ENCODE results near the gene LHX5. TPM values are rescaled to one million over a fixed set of nuclear protein-coding genes. Genes with fewer than 3 reads are reported as not detected.

Gene LHX5
- total RNA-seq, 1 experiment from 2014 or later = not detected

- no peaks in the 10 kb centered on the region for H3K36me3 Mint-ChIP-seq (ENCODE audit: insufficient read depth, unreplicated experiment)
- CTCF ChIA-PET = no interaction called here
- intact Hi-C loops (cut with micrococcal nuclease; ENCODE audit: unreplicated experiment) = no loop called here
- H3K9me3 Mint-ChIP-seq (ENCODE audit: low read depth, unreplicated experiment) = no peaks in the 10 kb centered on the region
- no peak overlapping the region for H3K27ac Mint-ChIP-seq (ENCODE audit: unreplicated experiment)
- BruUV-seq (replicated peaks) = no TSS peak
- H3K4me1 Mint-ChIP-seq (ENCODE audit: low read depth, unreplicated experiment) = no peaks in the 10 kb centered on the region
- TF ChIP-seq, protein P1, sequence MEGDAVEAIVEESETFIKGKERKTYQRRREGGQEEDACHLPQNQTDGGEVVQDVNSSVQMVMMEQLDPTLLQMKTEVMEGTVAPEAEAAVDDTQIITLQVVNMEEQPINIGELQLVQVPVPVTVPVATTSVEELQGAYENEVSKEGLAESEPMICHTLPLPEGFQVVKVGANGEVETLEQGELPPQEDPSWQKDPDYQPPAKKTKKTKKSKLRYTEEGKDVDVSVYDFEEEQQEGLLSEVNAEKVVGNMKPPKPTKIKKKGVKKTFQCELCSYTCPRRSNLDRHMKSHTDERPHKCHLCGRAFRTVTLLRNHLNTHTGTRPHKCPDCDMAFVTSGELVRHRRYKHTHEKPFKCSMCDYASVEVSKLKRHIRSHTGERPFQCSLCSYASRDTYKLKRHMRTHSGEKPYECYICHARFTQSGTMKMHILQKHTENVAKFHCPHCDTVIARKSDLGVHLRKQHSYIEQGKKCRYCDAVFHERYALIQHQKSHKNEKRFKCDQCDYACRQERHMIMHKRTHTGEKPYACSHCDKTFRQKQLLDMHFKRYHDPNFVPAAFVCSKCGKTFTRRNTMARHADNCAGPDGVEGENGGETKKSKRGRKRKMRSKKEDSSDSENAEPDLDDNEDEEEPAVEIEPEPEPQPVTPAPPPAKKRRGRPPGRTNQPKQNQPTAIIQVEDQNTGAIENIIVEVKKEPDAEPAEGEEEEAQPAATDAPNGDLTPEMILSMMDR (IDR thresholded peaks at IDR 0.05; ENCODE audit: unreplicated experiment) = no peak
- no peak for DNase-seq
- H3K27me3 Mint-ChIP-seq (ENCODE audit: unreplicated experiment) = peaks cover 90% of the 10 kb centered on the region
- no peak overlapping the region for H3K4me3 Mint-ChIP-seq (ENCODE audit: low read depth, unreplicated experiment)
Measured at GRCh38 chr12:113477842-113478215, 6.2 kb upstream of the LHX5 start.

- no peak overlapping the region for H3K27ac Mint-ChIP-seq (ENCODE audit: unreplicated experiment)
- peaks cover 90% of the 10 kb centered on the region for H3K27me3 Mint-ChIP-seq (ENCODE audit: unreplicated experiment)
- intact Hi-C loops (cut with micrococcal nuclease; ENCODE audit: unreplicated experiment) = no loop called here
- BruUV-seq (replicated peaks) = no TSS peak
- CTCF ChIA-PET = no interaction called here
- no peak for DNase-seq
- TF ChIP-seq, protein P1 (IDR thresholded peaks at IDR 0.05; ENCODE audit: unreplicated experiment) = no peak
- no peaks in the 10 kb centered on the region for H3K9me3 Mint-ChIP-seq (ENCODE audit: low read depth, unreplicated experiment)
- no peaks in the 10 kb centered on the region for H3K4me1 Mint-ChIP-seq (ENCODE audit: low read depth, unreplicated experiment)
- H3K4me3 Mint-ChIP-seq (ENCODE audit: low read depth, unreplicated experiment) = no peak overlapping the region
- H3K36me3 Mint-ChIP-seq (ENCODE audit: insufficient read depth, unreplicated experiment) = no peaks in the 10 kb centered on the region
Measured at GRCh38 chr12:113477171-113477841, 5.6 kb upstream of the LHX5 start.

DNA sequence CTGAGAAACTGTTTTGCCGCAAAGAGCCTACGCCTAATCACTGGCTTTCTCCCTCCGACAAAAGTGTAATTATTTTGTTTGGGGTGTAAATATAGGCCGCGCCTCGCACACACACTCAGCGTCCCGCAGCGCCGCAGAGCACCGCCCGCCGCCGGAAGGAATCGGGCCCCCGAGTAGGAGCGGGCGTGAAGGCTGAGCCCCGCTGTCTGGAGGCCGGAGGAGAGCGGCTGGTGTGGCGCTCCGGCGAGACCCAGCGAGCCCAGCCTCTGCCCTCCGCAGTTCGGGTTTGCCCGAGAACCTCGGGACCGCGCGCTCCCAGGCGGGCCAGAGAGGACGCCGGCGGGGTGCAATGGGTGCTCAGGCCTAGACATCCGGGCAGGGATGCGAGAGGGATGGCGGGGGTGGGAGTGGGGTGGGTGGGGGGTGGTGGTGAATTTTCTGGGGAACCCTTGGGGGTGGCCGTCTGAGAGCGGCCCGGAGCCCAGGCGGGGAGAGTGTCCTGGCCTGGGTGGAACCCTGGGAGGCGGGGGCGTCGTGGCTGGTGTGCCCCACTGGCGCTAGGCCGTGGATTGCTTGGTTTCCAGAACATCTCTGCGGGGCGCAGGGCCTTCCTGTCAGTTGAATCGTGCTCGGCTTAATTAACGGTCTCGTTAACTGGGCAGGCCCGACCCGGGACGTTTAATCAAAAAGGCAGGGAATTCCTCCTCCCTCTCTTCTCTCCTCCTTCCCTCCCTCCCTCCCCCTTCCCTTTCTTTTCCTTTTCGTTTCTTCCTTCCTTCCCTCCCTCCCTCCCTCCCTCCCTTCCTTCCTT lies 4.7 kb upstream of the LHX5 start:
- no TSS peak for BruUV-seq (replicated peaks)
- Mint-ChIP-seq H3K4me3 (ENCODE audit: low read depth, unreplicated experiment) (no peak overlapping the region), H3K36me3 (ENCODE audit: insufficient read depth, unreplicated experiment) (no peaks in the 10 kb centered on the region), H3K27me3 (ENCODE audit: unreplicated experiment) (peaks cover 90% of the 10 kb centered on the region), H3K4me1 (ENCODE audit: low read depth, unreplicated experiment) (no peaks in the 10 kb centered on the region), H3K9me3 (ENCODE audit: low read depth, unreplicated experiment) (no peaks in the 10 kb centered on the region), H3K27ac (ENCODE audit: unreplicated experiment) (no peak overlapping the region)
- intact Hi-C loops (cut with micrococcal nuclease; ENCODE audit: unreplicated experiment) = no loop called here
- no peak for DNase-seq
- CTCF ChIA-PET = no interaction called here
- TF ChIP-seq, protein P1 (IDR thresholded peaks at IDR 0.05; ENCODE audit: unreplicated experiment) = no peak

GRCh38 chr12:113475451-113476175 lies 3.9 kb upstream of the LHX5 start:
- H3K4me1 Mint-ChIP-seq (ENCODE audit: low read depth, unreplicated experiment) = no peaks in the 10 kb centered on the region
- H3K36me3 Mint-ChIP-seq (ENCODE audit: insufficient read depth, unreplicated experiment) = no peaks in the 10 kb centered on the region
- no TSS peak for BruUV-seq (replicated peaks)
- CTCF ChIA-PET = no interaction called here
- no peak overlapping the region for H3K27ac Mint-ChIP-seq (ENCODE audit: unreplicated experiment)
- intact Hi-C loops (cut with micrococcal nuclease; ENCODE audit: unreplicated experiment) = no loop called here
- DNase-seq = no peak
- no peaks in the 10 kb centered on the region for H3K9me3 Mint-ChIP-seq (ENCODE audit: low read depth, unreplicated experiment)
- TF ChIP-seq, protein P1 (IDR thresholded peaks at IDR 0.05; ENCODE audit: unreplicated experiment) = no peak
- H3K27me3 Mint-ChIP-seq (ENCODE audit: unreplicated experiment) = peaks cover 88% of the 10 kb centered on the region
- no peak overlapping the region for H3K4me3 Mint-ChIP-seq (ENCODE audit: low read depth, unreplicated experiment)
